Activated CD4-positive, alpha-beta T cell treated with anti-CD3 and anti-CD28 coated beads for 24 hours (primary cell): ENCODE results near the gene RAD51B.

Experiments used
- DNase-seq, 2 donors: peaks; one replicate each; pipeline ENCODE4 v3.0.0-alpha.2; 2020; ENCODE audit warnings: low read depth in 2 of 2

RAD51B gene

GRCh38 chr14:68525516-68525915 is 705.9 kb downstream of the RAD51B start:
- no peak for DNase-seq

GRCh38 chr14:68526512-68527091 is 707.0 kb downstream of the RAD51B start:
- DNase-seq, result no peak

- DNase-seq, result no peak
Measured at GRCh38 chr14:68527329-68527851, 707.8 kb downstream of the RAD51B start.

- no peak for DNase-seq
Measured at GRCh38 chr14:68528040-68528687, 708.6 kb downstream of the RAD51B start.

- no peak for DNase-seq
Measured at GRCh38 chr14:68530443-68530842, 710.9 kb downstream of the RAD51B start.

- no peak for DNase-seq
Measured at GRCh38 chr14:68532496-68532895, 712.9 kb downstream of the RAD51B start.

- DNase-seq, result no peak
Measured at GRCh38 chr14:68534276-68534675, 714.7 kb downstream of the RAD51B start.

- DNase-seq, result no peak
Measured at GRCh38 chr14:68535404-68536017, 715.9 kb downstream of the RAD51B start.

GRCh38 chr14:68536018-68536410 is 716.4 kb downstream of the RAD51B start:
- no peak for DNase-seq

GRCh38 chr14:68538639-68539038 is 719.1 kb downstream of the RAD51B start:
- no peak for DNase-seq

GRCh38 chr14:68539241-68539737 is 719.7 kb downstream of the RAD51B start:
- no peak for DNase-seq

- no peak for DNase-seq
Measured at GRCh38 chr14:68539789-68540188, 720.2 kb downstream of the RAD51B start.

- DNase-seq, result no peak
Measured at GRCh38 chr14:68541178-68541896, 721.8 kb downstream of the RAD51B start.

GRCh38 chr14:68542346-68542745 is 722.8 kb downstream of the RAD51B start:
- DNase-seq, result no peak

GRCh38 chr14:68543516-68543915 is 723.9 kb downstream of the RAD51B start:
- no peak for DNase-seq

- DNase-seq, result no peak
Measured at GRCh38 chr14:68544081-68544892, 724.7 kb downstream of the RAD51B start.

- DNase-seq, result no peak
Measured at GRCh38 chr14:68546839-68547238, 727.3 kb downstream of the RAD51B start.

- DNase-seq, result no peak
Measured at GRCh38 chr14:68547305-68548193, 728.0 kb downstream of the RAD51B start.

GRCh38 chr14:68548194-68549076 is 728.9 kb downstream of the RAD51B start:
- DNase-seq, result no peak
